ENCODE data around the gene FPR1. TPM values are rescaled to one million over a fixed set of nuclear protein-coding genes. Genes with fewer than 3 reads are reported as not detected.

The FPR1 gene
- total RNA-seq, 1 donor from 2014 or later: 4.5 TPM

- Histone ChIP-seq H3K27ac (replicated peaks) (peak overlapping the region; percentile 97), H3K4me3 (no peak overlapping the region)
- intact Hi-C loops (cut with micrococcal nuclease): no loop called here
These were observed 45.8 kb upstream of the FPR1 start for GRCh38 chr19:51797480-51797879.

GRCh38 chr19:51796195-51796679 is 44.6 kb upstream of the FPR1 start:
- Histone ChIP-seq H3K4me3 (peak overlapping the region; percentile 38), H3K36me3 (no peaks in the 10 kb centered on the region), H3K4me1 (peaks cover 41% of the 10 kb centered on the region), H3K27me3 (ENCODE audit: low read depth) (no peaks in the 10 kb centered on the region), H3K9me3 (replicated peaks) (peaks cover 4% of the 10 kb centered on the region), H3K27ac (replicated peaks) (peak overlapping the region; percentile 97)
- no peak for TF ChIP-seq CTCF (IDR thresholded peaks at IDR 0.05; ENCODE audit: borderline replicate concordance)
- DNase-seq: no peak
- intact Hi-C loops (cut with micrococcal nuclease): no loop called here

More at GRCh38 chr19:51797480-51797879, 45.8 kb upstream of the FPR1 start:
- H3K36me3 ChIP-seq: no peaks in the 10 kb centered on the region
- H3K4me1 ChIP-seq: peaks cover 46% of the 10 kb centered on the region
- no peaks in the 10 kb centered on the region for H3K27me3 ChIP-seq (ENCODE audit: low read depth)
- DNase-seq: no peak
- peaks cover 4% of the 10 kb centered on the region for H3K9me3 ChIP-seq (replicated peaks)
- no peak for TF ChIP-seq CTCF (IDR thresholded peaks at IDR 0.05; ENCODE audit: borderline replicate concordance)

GRCh38 chr19:51794885-51795490 is 43.3 kb upstream of the FPR1 start, which contains the start of gene FPR3:
FPR3 (plus strand) TSS chr19:51795157; CDS start chr19:51823749, 28,592 bp downstream.
- no peak for TF ChIP-seq CTCF (IDR thresholded peaks at IDR 0.05; ENCODE audit: borderline replicate concordance)
- H3K27ac ChIP-seq (replicated peaks): peak within 1 kb of the TSS; percentile 97
- peaks cover 28% of the 10 kb centered on the region for H3K4me1 ChIP-seq
- intact Hi-C loops (cut with micrococcal nuclease): no loop called here
- peak within 1 kb of the TSS; percentile 38 for H3K4me3 ChIP-seq
- H3K9me3 ChIP-seq (replicated peaks): peaks cover 4% of the 10 kb centered on the region
- DNase-seq: no peak
- no peaks in the 10 kb centered on the region for H3K36me3 ChIP-seq
- no peaks in the 10 kb centered on the region for H3K27me3 ChIP-seq (ENCODE audit: low read depth)

GRCh38 chr19:51793994-51794393 is 42.3 kb upstream of the FPR1 start:
- peaks cover 4% of the 10 kb centered on the region for H3K9me3 ChIP-seq (replicated peaks)
- DNase-seq: no peak
- no peaks in the 10 kb centered on the region for H3K27me3 ChIP-seq (ENCODE audit: low read depth)
- H3K27ac ChIP-seq (replicated peaks): no peak overlapping the region
- intact Hi-C loops (cut with micrococcal nuclease): no loop called here
- no peak for TF ChIP-seq CTCF (IDR thresholded peaks at IDR 0.05; ENCODE audit: borderline replicate concordance)
- H3K4me1 ChIP-seq: peaks cover 19% of the 10 kb centered on the region
- no peaks in the 10 kb centered on the region for H3K36me3 ChIP-seq
- H3K4me3 ChIP-seq: no peak overlapping the region

- Histone ChIP-seq H3K36me3 (no peaks in the 10 kb centered on the region), H3K4me3 (no peak overlapping the region), H3K27me3 (ENCODE audit: low read depth) (no peaks in the 10 kb centered on the region), H3K27ac (replicated peaks) (no peak overlapping the region), H3K9me3 (replicated peaks) (peaks cover 4% of the 10 kb centered on the region), H3K4me1 (peaks cover 8% of the 10 kb centered on the region)
- no peak for TF ChIP-seq CTCF (IDR thresholded peaks at IDR 0.05; ENCODE audit: borderline replicate concordance)
- no peak for DNase-seq
- intact Hi-C loops (cut with micrococcal nuclease): no loop called here
These were observed 41.3 kb upstream of the FPR1 start for GRCh38 chr19:51792932-51793331.
